ENCODE data around the gene ACOT4.

- TF ChIP-seq CTCF (conservative IDR thresholded peaks at IDR 0.05; ENCODE audit: low read depth, low read length) (no peak), EZH2 (IDR thresholded peaks at IDR 0.05; ENCODE audit: low read length, unreplicated experiment) (no peak), EZH2phosphoT487 (IDR thresholded peaks at IDR 0.05; ENCODE audit: borderline replicate concordance, low read length) (no peak)
These were observed 46.2 kb downstream of the ACOT4 start for GRCh38 chr14:73637830-73638229.

Measured in PC-3 (cell line).